GM19240 (cell line): Measurements from ENCODE around the gene NTN1.

Experiments used
- DNase-seq: peaks from one replicate; pipeline ENCODE4 v3.0.0; 2011; ENCODE audit warnings: low spot score; ENCODE audit not compliant: insufficient read length

The NTN1 gene

DNA sequence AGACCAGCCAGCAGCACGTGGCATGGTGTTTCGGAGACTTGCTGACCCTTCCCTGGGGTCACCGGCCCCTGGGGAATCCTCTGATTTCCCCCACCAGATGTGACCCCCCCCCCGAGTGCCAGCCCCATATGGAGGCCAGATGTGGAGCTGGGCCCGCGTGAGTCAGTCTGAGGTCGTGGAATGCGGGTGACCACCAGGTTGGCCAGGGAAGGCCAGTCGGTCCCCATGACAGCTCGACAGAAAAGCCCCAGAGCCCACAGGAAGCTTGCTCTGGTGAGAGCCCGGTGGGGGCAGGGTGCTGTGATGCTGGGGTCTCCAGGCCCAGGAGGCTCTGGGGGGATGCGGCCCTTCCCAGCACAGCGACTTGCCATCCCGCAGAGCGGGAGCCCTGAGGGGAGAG, 209.0 kb downstream of the NTN1 start:
- DNase-seq, result no peak

DNA sequence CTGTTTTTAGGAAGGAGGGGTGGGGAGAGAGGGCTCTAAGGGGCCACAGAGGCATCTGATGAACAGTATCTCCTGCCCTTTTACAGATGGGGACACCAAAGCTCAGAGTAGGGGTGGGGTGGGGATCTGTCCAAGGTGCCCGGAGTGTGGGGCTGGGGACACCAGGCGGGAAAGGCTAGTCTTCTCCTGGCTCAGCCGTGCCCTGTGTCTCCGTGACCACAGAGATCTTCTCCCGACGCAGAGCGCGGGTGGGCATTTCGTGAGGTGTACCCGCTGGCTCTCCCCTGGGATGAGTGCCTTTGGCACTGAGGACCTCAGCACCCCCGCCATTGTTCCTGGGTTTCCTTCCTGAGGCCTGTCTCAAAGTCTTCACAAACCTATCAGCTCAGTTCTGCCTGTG, 209.6 kb downstream of the NTN1 start:
- no peak for DNase-seq

DNA sequence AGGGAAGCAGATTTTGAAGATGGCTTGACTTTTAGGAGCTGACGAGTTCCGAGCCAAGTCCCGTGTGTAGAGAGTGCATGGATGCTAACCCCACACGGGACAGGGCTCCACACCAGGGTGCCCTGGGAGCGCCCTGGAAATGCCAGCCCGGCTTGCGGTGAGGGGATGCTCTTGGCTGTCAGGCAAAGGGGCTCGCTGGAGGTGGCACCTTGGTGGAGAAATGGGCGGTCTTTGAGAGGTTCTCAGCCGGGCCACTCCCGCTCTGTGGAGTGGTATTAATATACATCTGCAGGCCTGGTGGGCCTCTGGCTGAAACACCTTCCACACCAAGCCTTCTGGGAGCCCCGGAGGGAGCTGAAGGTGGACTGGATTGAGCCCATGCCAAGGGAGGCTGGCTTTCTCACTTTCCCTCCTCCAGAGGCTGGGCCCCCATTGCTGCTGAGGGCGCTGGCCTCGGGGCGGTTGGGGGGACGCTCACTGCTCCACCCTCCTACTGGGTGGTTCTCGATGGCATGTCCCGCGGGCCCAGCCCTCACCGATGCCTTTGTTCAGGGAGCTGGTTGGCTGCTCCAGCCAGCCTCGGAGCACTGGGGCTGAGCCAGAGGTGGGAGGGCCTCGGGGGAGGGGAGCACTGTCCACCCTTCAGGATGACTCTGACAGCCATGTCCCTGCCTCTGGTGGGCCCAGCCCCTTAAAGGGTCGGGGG, 210.3 kb downstream of the NTN1 start:
- no peak for DNase-seq

DNA sequence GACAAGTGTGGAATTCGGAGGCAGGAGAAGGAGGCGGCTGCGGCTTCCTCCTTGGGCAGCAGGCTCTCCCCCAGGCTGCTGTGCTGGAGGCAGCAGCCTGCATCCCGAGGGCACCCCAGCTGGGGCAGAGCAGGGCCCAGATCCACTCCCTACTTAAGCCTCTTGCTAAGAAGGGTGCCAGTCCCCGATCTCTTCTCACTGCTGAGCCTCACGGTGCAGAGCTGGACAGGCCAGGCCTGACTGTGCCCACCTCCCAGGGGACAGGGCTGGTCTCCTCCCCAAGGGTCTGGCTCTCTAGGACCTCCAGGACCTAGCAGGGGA, 210.8 kb downstream of the NTN1 start:
- no peak for DNase-seq

DNA sequence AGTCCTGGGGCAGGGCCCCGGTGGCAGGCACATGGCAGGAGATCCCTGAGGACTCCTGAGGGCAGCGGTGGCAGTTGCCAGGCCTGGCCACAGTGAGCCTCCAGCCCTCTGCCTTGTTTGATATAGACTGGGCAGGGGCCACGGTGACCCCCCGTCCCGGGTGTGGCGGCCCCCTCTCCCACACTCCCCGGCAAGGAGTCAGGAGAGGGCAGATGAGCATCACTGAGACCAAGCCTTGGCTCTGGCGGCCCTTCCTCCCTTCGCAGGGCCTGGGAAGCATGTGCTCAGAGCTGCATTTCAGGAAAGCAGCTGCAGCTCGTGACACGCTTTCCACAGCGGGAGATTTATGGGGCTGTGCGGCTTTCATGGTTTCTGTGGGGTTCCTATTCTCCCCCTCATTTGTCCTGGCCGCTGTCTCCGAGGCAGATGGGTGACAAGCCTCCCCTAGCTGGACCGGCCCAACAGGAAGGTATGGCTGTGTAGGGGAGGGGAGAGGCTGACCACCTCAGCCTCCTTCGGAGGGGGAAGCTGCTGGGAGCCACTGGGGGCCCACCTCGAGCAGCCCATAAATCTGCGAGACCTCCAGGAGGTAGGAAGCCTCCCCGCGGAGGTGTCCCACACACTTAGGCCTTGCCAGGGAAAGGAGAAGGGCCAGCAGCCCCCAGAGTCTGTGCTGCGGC, 211.4 kb downstream of the NTN1 start:
- no peak for DNase-seq

DNA sequence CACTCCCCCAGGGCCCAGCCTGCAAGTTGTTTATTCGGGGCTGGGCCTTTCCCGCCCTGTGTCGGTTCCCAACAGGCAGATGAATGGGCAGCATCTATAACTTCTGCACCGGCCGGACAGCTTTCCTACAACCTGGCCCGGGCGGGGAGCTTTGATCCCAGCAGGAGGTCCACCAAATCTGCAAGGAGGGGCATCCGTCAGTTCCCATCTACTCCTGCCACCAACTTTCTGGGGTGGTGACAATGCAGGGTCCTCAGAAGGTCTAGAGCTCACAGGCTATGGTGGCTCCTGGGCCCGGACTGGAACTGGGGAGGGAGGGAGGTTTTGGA, 211.9 kb downstream of the NTN1 start:
- no peak for DNase-seq

DNA sequence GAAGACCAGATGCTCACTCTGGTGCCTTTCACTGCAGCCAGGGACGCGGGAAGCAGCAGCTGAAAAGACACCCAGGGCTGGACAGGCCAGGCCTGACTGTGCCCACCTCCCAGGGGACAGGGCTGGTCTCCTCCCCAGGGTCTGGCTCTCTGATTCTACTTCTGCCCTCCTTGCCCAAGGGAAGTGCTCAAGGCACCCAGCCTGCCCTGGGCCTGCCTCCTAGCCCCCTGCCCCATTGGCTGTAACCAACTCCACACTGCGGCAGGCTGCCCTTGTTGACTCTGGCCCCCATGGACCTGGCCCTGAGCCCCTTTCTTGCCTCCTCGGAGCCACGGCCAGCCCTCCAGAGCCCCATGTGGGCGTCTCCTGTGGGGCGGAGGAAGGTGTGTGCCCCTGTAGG, 212.5 kb downstream of the NTN1 start:
- DNase-seq, result no peak

DNA sequence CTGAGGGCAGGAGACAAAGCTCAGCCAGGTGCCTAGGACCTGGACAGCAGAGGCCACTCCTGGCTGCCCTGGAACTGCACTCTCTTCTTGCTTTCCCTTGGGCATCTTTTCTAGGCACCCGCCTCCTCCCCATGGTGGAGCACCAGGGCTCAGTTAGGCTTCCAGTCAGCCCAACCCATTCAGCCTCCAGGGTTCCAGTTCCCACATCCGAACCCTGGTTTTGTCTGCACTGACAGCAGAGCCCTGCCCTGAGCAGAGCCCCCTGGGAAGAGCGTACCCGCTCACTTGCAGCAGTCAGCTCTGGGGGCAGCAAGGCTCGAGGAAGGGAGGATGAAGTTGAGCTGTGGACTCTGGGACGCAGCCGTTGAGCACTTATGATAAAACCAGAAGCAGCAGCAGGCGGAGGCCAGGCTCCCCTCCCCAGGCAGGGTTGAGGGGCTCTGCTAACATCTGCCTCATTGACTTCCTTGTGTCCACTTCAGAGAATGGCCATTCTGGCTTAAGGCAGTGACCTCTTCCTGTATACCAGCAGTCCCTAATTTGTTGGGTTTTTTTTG, 213.2 kb downstream of the NTN1 start:
- no peak for DNase-seq

DNA sequence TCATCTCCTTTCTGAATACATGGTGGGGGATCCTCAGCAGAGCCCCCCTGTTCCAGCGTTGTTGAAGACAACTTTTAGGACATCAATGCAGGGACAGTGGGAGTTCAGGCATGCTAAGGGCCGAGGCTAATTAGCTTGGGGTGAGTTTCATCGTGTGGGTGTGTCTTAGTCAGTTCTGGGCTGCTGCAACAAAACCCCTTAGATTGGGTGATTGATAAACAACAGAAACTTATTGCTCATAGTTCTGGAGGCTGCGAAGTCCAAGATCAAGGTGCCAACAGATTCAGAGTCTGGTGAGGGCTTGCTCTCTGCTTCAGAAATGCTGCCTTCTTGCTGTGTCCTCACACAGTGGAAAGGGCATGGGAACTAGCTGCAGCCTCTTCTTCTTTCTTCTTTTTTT, 214.0 kb downstream of the NTN1 start:
- DNase-seq, result no peak

DNA sequence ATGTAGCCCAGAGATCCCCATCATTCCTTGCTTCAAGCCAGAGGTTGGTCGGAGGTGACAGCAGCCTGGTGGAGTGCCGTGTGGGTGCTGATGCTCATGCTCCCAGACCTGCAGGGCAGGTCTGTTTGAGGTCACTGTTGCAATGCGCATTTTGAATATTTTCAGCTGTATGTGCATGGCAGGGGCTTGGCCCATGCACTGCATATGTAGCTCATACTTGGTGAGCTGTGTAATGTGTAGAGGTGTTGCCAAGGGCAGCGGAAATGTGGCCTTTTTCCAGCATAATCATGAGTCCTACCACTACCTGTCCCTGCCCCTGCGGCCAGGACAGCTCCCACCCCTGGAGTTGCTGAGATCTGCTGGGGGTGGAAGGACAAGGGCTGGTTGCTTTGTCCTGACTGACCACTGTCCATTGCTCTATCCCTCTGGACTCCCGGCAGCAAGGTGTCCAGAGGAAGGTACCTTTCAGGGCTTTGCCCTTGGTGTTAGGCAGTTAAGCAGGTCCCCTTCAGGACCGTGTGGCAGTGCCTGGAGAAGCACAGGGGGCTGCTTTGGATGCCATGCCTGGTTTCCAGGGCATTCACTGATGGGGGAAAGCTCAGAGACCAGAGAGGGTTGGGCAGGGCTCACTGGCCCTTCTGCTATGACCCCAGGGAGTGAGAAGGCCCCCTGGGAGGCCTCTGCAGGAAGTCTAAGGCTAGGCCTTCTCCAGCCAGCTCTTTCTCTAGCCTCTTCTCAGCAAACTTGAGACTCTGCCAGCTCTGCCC, 215.2 kb downstream of the NTN1 start:
- DNase-seq, result no peak

DNA sequence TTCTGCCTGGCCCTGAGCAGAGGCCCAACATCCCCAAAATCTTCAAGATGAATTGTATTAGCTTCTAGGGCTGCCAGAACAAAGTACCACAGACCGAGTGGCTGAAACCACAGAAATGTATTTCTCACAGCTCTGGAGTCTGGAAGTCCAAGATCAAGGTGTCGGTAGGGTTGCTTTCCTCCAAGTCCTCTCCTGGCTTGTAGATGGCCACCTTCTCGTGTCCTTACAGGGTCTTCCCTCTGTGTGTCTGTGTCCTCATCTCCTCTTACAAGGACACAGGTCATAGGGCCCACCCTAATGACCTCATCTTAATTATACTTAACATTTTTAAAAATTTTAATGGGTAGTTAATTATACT, 215.7 kb downstream of the NTN1 start:
- DNase-seq, result no peak

DNA sequence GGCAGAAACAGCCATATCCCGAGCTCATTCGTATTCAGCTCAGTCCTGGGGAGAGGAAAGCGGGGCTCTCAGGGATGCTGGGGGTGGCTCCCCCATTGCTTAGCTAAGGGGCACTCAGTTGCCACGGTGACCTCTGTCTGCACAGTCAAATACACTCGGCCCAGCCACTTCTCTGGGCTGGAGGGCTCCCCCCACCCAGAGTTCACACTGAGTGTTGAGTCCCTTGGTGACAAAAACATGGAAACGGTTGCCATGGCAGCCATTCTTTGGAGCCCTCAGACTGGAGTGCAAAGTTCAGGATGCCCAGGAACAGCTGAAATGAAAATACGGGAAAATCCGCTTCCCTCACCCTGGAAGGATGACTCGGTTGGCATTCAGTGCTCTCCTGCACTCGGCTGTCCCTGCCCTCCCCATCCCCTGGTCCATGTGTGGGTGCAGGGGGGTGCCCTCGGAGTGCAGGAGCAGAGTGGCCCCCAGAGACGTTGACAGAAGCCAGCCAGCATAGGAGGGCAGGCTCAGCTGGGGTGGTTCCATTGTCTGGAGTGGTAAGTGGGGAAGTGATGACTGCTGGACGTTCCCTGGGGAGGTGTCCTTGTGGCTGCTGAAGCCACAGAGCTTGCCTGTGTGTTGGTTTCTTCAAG, 216.5 kb downstream of the NTN1 start:
- no peak for DNase-seq

DNA sequence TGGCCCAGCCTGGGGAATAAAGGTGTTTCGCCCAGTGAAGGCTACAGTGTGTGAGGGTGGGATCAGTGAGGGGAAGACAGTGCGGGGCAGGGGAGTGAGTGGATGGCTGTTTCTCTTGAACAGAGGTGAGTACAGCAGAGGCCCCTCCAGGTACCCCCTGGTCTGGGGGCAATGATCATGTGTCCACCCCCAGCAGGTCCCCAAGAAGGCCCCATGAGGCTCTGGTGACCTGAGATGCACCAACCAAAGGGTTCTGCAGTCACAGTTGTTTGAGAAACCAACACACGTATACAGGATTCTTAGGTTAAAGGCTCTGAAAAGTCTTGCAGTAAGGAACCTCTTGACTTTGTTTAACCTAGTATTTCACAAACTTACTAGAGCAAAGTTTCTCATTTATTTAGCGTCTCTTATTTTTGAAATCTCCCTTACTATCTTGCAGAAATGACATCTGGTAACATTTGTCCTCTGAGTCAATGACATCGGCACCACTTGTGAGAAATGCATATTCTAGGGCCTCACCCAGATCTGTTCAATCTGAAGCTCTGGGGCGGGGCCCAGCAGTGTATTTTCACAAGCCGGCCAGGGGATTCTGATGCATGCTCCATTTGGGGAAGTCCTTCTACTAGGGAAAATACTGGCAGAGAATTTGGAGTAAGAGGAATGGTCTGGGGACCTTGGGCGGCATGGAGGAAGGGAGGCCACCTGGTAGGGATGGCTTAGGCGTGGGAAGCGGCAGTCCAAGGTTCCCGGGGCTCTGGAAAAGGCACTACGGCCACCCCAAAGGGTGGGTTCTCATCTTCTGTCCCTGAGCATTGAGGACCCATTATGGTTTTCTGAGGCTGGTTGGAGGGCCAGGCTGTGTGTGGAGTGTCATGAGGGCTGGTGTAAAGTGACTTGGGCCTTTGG, 217.3 kb downstream of the NTN1 start:
- DNase-seq, result no peak

DNA sequence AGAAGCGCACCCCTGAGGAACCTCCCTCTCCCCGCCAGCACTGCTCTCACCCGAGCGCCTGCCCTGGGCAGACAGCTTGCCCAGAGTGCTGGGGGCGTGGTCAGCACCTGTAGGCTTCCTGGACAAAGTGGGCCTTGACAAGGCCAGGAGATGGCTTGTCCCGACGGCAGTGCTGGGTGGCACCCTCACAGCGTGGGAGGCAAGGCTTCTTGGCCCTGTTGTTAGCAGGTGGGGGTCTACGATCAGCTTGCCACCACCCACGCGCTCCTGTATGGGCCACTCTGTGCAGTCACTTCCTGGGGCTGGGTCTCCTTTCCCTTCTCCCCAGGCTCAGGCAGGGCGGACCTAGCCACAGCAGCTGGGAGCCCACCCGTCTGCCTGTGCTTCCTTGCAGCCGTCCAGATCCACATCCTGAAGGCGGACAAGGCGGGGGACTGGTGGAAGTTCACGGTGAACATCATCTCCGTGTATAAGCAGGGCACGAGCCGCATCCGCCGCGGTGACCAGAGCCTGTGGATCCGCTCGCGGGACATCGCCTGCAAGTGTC, 218.0 kb downstream of the NTN1 start:
- no peak for DNase-seq

DNA sequence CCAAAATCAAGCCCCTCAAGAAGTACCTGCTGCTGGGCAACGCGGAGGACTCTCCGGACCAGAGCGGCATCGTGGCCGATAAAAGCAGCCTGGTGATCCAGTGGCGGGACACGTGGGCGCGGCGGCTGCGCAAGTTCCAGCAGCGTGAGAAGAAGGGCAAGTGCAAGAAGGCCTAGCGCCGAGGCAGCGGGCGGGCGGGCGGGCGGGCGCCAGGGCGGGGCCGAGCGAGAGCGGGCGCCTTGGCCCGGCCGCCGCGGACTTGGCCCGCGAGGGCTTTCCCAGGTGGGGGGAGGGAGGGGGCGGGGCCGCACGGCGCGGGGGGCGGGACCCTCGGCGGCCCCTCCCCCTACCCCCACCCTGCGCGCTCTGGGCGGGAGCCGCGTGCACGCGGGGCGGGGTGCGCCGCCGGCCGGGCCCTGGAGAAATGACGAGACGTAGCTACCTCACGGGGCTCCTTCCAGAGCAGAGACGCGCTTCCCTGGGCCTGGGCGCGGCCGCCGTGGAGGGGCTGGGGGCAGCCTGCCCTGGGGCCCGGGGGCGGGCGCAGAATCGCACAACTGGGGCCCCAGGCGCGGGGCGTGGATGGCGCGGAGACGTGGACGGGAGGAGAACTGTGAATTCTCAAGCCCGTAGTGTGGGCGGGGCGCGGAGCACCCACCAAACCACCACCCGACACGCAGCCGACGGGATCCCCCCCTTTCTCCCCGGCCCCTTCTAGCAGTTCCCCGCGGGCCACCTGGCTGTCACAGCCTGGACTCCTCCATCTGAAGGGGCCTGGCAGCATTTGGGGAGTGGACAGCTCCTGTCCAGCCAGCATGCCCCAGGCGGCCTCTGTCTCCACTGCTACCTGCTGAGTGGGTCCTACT, 218.7 kb downstream of the NTN1 start:
- DNase-seq, result peak; percentile 80

DNA sequence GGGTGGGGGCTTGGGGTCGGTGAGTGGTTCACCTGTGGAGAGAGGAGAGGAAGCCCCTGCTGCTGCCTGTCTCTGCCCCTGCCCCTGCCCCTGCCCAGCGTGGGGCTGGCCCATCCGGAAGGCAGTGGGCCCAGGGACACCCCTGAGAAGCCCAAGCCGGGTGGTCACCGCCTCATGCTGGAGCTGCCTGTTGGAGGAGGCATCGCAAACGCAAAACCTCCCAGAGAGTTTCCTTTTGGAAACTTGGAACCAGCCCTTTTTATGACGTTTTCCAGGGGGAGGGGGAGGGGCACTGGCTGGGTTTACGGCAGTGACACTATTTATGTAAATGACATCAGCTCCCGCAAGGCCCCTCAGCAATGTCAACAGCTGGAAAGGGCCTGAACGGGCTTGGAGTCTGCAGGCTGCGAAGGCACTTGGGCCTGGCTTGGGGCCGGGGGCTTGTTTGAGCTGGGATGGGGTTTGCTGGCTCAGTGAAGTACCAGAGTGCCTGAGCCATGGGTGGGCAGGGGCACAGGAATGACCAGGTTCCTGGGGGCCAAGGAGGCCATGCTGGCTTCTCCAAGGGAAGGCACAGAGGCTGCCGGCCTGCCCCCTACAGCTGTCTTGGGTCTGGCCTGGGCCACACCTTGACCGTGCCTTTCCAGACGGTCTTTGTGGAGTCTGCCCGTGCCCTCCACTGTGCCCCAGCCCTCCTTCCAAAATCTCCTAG, 219.5 kb downstream of the NTN1 start:
- DNase-seq, result no peak

DNA sequence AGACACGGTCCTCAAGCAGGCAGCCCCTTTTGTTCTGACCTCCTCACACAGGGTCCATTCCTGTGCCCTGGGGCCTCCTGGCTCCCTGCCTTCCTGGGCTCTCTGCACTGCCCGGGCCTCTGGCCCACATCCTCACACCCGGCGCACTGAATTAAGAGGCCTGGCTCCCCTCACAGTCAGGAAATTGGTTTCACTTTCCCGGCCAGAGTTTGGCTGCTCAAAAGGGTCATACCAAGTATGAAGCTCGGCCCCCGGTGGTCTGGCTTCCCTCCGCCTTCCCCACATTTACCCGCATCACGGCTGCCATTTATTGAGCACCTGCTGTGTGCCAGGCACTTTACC, 220.0 kb downstream of the NTN1 start:
- no peak for DNase-seq

DNA sequence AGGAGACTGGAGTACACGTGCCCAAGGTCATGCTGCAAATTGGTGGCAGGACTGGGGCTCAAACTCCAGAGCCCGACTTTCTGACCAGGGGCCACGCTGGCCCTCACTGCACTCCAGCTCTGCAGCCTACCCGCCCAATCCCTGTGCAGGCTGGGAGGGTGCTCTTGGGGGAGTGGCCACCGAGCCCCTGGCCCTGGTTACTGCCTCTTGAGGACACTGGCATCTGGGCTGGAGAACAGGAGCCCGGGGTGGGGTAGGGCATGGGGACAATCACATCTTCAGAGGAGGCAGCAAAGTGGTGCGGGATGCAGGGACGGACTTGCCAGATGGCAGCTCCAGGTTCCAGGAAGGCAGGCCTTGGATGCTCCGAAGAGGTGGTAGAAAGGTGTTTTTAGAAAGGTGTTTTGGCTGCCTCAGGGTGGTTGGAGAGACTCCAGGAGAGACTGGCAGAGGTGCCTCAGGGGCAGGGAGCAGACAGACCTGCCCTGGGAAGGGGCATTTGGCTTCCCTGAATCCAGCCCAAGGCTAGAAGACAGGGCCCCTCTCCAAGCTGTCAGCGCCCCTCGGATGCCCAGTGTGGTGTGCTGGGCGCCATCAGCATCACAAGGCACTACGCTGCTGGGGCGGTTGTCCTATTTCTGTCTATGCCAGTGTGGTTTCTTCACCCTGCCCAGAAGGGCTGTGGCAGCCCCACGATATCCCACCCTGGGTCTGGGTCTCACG, 220.6 kb downstream of the NTN1 start:
- no peak for DNase-seq

DNA sequence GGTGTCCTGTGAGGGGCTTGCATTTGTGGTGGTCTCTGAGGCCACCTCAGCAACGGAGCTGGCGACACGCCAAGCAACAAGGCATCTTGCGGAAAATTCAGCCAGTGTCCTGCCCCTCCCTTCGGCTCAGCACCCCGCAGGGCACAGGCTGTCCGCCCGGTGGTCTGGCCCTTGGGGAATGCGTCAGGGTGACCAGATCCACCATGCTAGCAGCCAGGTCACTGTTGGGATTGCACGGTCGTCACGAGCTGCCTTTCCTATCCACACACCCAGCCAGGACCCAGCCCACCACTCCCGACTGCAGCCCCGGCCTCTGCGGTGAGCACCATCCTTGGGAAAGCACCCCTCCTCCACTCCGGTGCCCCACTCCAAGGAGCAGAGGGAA, 221.2 kb downstream of the NTN1 start:
- DNase-seq, result no peak
